Activated CD4-positive, alpha-beta T cell treated with anti-CD3 and anti-CD28 coated beads, Interleukin-2, amount 10 ng/mL, durations not matched to agents 7 days and 5 days (primary cell): ENCODE measurements around the gene PROP1. TPM values are rescaled to one million over a fixed set of nuclear protein-coding genes. Genes with fewer than 3 reads are reported as not detected.
"Not testable (repeated sequence)": the region's sequence is repeated elsewhere in the genome, so short reads cannot be mapped to it uniquely, and the experiment has no call there.

Source experiments
- CTCF ChIA-PET: fragments of 350-600 bp; sonication (Branson Sonifier 250); formaldehyde crosslinking; loops from one replicate; lab custom pipeline; 2021; ENCODE audit warnings: antibody characterized with exemption; lab: Charles Lee
- POLR2A ChIA-PET: fragments of 350-600 bp; sonication (Branson Sonifier 250); formaldehyde crosslinking; loops from one replicate; lab custom pipeline; 2021; ENCODE audit warnings: antibody characterized with exemption; lab: Charles Lee
- DNase-seq: peaks from one replicate; pipeline ENCODE4 v3.0.0-alpha.2; 2020
- H3K27ac Mint-ChIP-seq: one replicate; pipeline ENCODE4 v1.8.0; 2021; ENCODE audit warnings: mild to moderate bottlenecking, moderate library complexity, mixed read lengths
- H3K27me3 Mint-ChIP-seq: one replicate; pipeline ENCODE4 v1.8.0; 2021; ENCODE audit warnings: mixed read lengths
- H3K36me3 Mint-ChIP-seq: one replicate; pipeline ENCODE4 v1.8.0; 2021; ENCODE audit warnings: low read depth, mixed read lengths
- H3K4me1 Mint-ChIP-seq: one replicate; pipeline ENCODE4 v1.8.0; 2021; ENCODE audit warnings: mixed read lengths
- H3K4me3 Mint-ChIP-seq: one replicate; pipeline ENCODE4 v1.8.0; 2021; ENCODE audit warnings: mild to moderate bottlenecking, moderate library complexity, mixed read lengths
- H3K9me3 Mint-ChIP-seq: one replicate; pipeline ENCODE4 v1.8.0; 2021; ENCODE audit warnings: mixed read lengths
- total RNA-seq, 2 experiments: library from RNA; stranded (reverse); gene quantifications; one replicate each; pipeline ENCODE4 v1.2.3, GENCODE V29; 2021

PROP1 gene
- total RNA-seq, 2 experiments from 2014 or later, result not detected

GRCh38 chr5:177949656-177950055 is 46.4 kb downstream of the PROP1 start:
- H3K9me3 Mint-ChIP-seq, H3K27me3 Mint-ChIP-seq, CTCF ChIA-PET, H3K4me3 Mint-ChIP-seq, H3K4me1 Mint-ChIP-seq, POLR2A ChIA-PET, H3K36me3 Mint-ChIP-seq, H3K27ac Mint-ChIP-seq, DNase-seq: not testable (repeated sequence)

GRCh38 chr5:177949065-177949464 is 47.0 kb downstream of the PROP1 start:
- H3K36me3 Mint-ChIP-seq, POLR2A ChIA-PET, H3K27ac Mint-ChIP-seq, DNase-seq, H3K27me3 Mint-ChIP-seq, H3K4me3 Mint-ChIP-seq, H3K4me1 Mint-ChIP-seq, H3K9me3 Mint-ChIP-seq, CTCF ChIA-PET: not testable (repeated sequence)

DNA sequence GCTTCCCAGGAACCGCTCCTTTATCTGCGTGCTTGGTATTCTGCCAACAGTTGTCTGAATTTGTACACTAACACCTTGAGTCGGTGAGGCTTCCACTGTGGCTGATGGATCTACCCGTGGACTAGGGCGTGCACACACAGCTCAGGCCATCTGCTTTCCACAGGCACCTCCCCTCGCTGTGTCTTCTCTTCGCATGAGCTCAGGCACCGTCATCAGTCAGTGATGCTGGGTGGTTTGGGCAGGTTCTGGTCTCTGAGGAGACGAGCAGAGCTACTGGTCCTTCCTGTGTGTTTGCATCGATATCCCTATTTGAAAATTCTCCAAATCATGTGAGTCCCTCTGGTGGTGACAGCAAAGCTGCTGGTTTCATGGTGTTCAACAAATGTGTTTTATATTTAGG is 48.1 kb downstream of the PROP1 start:
- H3K36me3 Mint-ChIP-seq, H3K4me3 Mint-ChIP-seq, H3K4me1 Mint-ChIP-seq, POLR2A ChIA-PET, H3K27ac Mint-ChIP-seq, CTCF ChIA-PET, DNase-seq, H3K9me3 Mint-ChIP-seq, H3K27me3 Mint-ChIP-seq: not testable (repeated sequence)

- H3K4me3 Mint-ChIP-seq, H3K36me3 Mint-ChIP-seq, POLR2A ChIA-PET, CTCF ChIA-PET, H3K27me3 Mint-ChIP-seq, H3K27ac Mint-ChIP-seq, H3K9me3 Mint-ChIP-seq: not testable (repeated sequence)
- DNase-seq, result peak; percentile 15
- peaks cover 11% of the 10 kb centered on the region for H3K4me1 Mint-ChIP-seq
Observed at GRCh38 chr5:177945601-177946283, 50.3 kb downstream of the PROP1 start.

GRCh38 chr5:177945145-177945544 is 50.9 kb downstream of the PROP1 start:
- H3K27me3 Mint-ChIP-seq, H3K9me3 Mint-ChIP-seq, POLR2A ChIA-PET, DNase-seq, CTCF ChIA-PET, H3K36me3 Mint-ChIP-seq: not testable (repeated sequence)
- Mint-ChIP-seq H3K27ac (peak overlapping the region; percentile 31), H3K4me1 (peaks cover 11% of the 10 kb centered on the region), H3K4me3 (peak overlapping the region; percentile 45)

DNA sequence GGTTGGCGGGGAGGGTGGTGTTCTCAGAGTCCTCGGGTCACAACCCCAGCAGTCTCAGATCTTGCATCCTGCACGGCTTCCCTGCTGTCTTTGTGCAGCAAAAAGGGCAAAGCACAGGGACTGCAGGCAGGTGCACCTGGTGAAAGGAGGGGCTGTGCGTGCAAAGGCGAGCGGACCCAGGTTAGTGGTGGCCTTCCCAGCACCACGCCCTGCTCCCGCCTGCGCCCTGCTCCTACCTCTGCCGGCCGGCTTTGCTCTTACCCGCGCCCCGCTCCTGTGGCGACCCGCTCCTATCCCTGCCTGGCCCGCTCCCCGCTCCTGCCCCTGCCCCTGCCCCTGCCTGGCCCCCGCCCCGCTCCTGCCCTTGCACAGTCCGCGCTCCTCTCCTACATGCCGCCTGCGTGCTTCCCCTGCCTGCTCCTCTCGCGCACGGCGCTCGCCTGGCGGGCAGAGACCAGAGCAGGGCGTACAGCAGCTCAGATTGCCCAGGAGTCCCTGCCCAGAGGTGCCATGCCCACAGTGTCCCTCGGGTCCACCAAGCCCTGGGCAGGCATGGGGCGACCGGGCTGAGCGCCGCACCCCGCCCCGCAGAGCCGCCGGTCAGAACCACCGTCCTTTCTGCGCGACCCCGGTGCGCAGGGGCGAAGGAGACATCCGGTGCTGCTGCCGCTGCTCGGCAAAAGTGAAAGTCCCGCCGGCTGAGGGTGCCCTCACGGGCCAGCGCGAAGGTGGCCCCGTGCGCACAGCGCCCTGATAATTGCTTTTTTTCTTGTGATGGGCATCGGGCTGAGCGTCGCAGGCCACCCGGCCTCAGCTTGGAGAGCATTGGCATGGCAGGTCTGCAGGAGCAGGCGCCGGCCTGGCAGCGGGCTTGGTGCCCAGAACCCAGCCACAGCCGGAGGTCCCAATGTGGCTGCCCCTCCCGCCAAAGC is 52.0 kb downstream of the PROP1 start:
- CTCF ChIA-PET, POLR2A ChIA-PET, H3K36me3 Mint-ChIP-seq, H3K9me3 Mint-ChIP-seq, H3K27me3 Mint-ChIP-seq: not testable (repeated sequence)
- H3K4me3 Mint-ChIP-seq, result peak overlapping the region; percentile 69
- peaks cover 14% of the 10 kb centered on the region for H3K4me1 Mint-ChIP-seq
- peak; percentile 61 for DNase-seq
- H3K27ac Mint-ChIP-seq, result peak overlapping the region; percentile 83

- DNase-seq, H3K4me3 Mint-ChIP-seq, H3K9me3 Mint-ChIP-seq, CTCF ChIA-PET, H3K36me3 Mint-ChIP-seq, H3K27ac Mint-ChIP-seq, POLR2A ChIA-PET: not testable (repeated sequence)
- H3K4me1 Mint-ChIP-seq, result peaks cover 19% of the 10 kb centered on the region
- H3K27me3 Mint-ChIP-seq, result peaks cover 13% of the 10 kb centered on the region
Observed at GRCh38 chr5:177942896-177943295, 53.1 kb downstream of the PROP1 start.

Other genes with a start within 250 kb of the PROP1 start
- 1 to 10 TPM; 8.4 to 8.8 TPM for gene FAM153A, start 213.3 kb downstream of the PROP1 start, total RNA-seq
- 1 to 10 TPM; 1.3 to 1.5 TPM for gene N4BP3, start 117.3 kb upstream of the PROP1 start, total RNA-seq
- 10 to 100 TPM; 21.4 to 22.7 TPM for gene RMND5B, start 134.8 kb upstream of the PROP1 start, total RNA-seq
- 100 to 1,000 TPM; 145 TPM for gene NHP2, start 157.6 kb upstream of the PROP1 start, total RNA-seq
- gene GMCL2, start 191.1 kb upstream of the PROP1 start, total RNA-seq, result not detected
- gene HNRNPAB, start 208.3 kb upstream of the PROP1 start, total RNA-seq, result 100 to 1,000 TPM; 185 to 215 TPM
- gene PHYKPL, start 236.6 kb upstream of the PROP1 start, total RNA-seq, result 100 to 1,000 TPM; 126 to 138 TPM